SK-N-DZ (cell line): ENCODE results near the gene COMTD1.
"Not testable (repeated sequence)": the region's sequence is repeated elsewhere in the genome, so short reads cannot be mapped to it uniquely, and the experiment has no call there.

Experiments used
- DNase-seq: peaks from one replicate; pipeline ENCODE4 v3.0.0-alpha.2; 2015; ENCODE audit warnings: low spot score

COMTD1 gene

GRCh38 chr10:75223507-75223906 is 12.2 kb downstream of the COMTD1 start:
- DNase-seq = no peak

- not testable (repeated sequence) for DNase-seq
Measured at GRCh38 chr10:75221492-75221891, 14.3 kb downstream of the COMTD1 start.

GRCh38 chr10:75220274-75220673 is 15.5 kb downstream of the COMTD1 start:
- DNase-seq = no peak

GRCh38 chr10:75212343-75212742 is 23.4 kb downstream of the COMTD1 start:
- no peak for DNase-seq

GRCh38 chr10:75211007-75211691 is 24.6 kb downstream of the COMTD1 start:
- no peak for DNase-seq

- peak; percentile 89 for DNase-seq
Measured at GRCh38 chr10:75210282-75211006, 25.3 kb downstream of the COMTD1 start, which contains the start of gene VDAC2. Gene VDAC2 (plus strand): TSS chr10:75210796. CDS start chr10:75211159, 363 bp downstream.

GRCh38 chr10:75209921-75210281 is 25.9 kb downstream of the COMTD1 start:
- peak; percentile 75 for DNase-seq

- DNase-seq = no peak
Measured at GRCh38 chr10:75209086-75209920, 26.5 kb downstream of the COMTD1 start.

- DNase-seq = no peak
Measured at GRCh38 chr10:75208181-75208580, 27.6 kb downstream of the COMTD1 start.

GRCh38 chr10:75207857-75208144 is 28.0 kb downstream of the COMTD1 start:
- DNase-seq = no peak

GRCh38 chr10:75207079-75207856 is 28.5 kb downstream of the COMTD1 start:
- no peak for DNase-seq

- not testable (repeated sequence) for DNase-seq
Measured at GRCh38 chr10:75206638-75207037, 29.1 kb downstream of the COMTD1 start.

- DNase-seq = no peak
Measured at GRCh38 chr10:75205908-75206307, 29.8 kb downstream of the COMTD1 start.

- DNase-seq = no peak
Measured at GRCh38 chr10:75203724-75204123, 32.0 kb downstream of the COMTD1 start.

GRCh38 chr10:75203046-75203620 is 32.6 kb downstream of the COMTD1 start:
- not testable (repeated sequence) for DNase-seq

- DNase-seq = no peak
Measured at GRCh38 chr10:75202321-75203045, 33.3 kb downstream of the COMTD1 start.

GRCh38 chr10:75201793-75202307 is 33.9 kb downstream of the COMTD1 start:
- no peak for DNase-seq

GRCh38 chr10:75199949-75200348 is 35.8 kb downstream of the COMTD1 start:
- not testable (repeated sequence) for DNase-seq

GRCh38 chr10:75197906-75198305 is 37.9 kb downstream of the COMTD1 start:
- no peak for DNase-seq

- no peak for DNase-seq
Measured at GRCh38 chr10:75197066-75197465, 38.7 kb downstream of the COMTD1 start.
